H1 (cell line): Measurements from ENCODE around the gene MROH7. TPM values are rescaled to one million over a fixed set of nuclear protein-coding genes. Genes with fewer than 3 reads are reported as not detected.

Experiments
- CTCF ChIA-PET: fragments of 300-600 bp; sonication (Branson Sonifier 250); formaldehyde crosslinking; loops from one replicate; lab custom pipeline; 2021; ENCODE audit not compliant: partially characterized antibody; lab: Charles Lee
- POLR2A ChIA-PET: fragments of 300-600 bp; sonication (Branson Sonifier 250); formaldehyde crosslinking; loops from one replicate; lab custom pipeline; 2021; ENCODE audit warnings: inconsistent platforms; ENCODE audit not compliant: partially characterized antibody; lab: Charles Lee
- DNase-seq, 2 experiments: peaks; one replicate each; pipeline versions ENCODE4 v3.0.0 to v3.0.0-alpha.2; 2010 to 2022; ENCODE audit warnings: low spot score in 2 of 2, low read depth in 1 of 2, mixed read lengths in 1 of 2
- FAIRE-seq: peaks from 2 replicates; lab custom pipeline; 2011; peaks lifted over from hg19 to GRCh38; lab: Jason Lieb, UNC
- H2AFZ ChIP-seq: 2 replicates; pipeline ENCODE4 v1.8.1; 2012; ENCODE audit warnings: low read length, inconsistent platforms
- H2AK5ac ChIP-seq: 2 replicates; pipeline ENCODE4 v1.6.1; 2013; ENCODE audit warnings: low read depth, low read length
- H2BK120ac ChIP-seq: replicated peaks from 2 replicates; pipeline ENCODE3; 2013; ENCODE audit warnings: low read depth, low read length, inconsistent platforms
- H2BK12ac ChIP-seq: 2 replicates; pipeline ENCODE4 v1.6.1; 2013; ENCODE audit warnings: low read depth, low read length
- H2BK15ac ChIP-seq: 2 replicates; pipeline ENCODE4 v1.6.1; 2013; ENCODE audit warnings: low read length
- H2BK20ac ChIP-seq: 2 replicates; pipeline ENCODE4 v1.6.1; 2013; ENCODE audit warnings: low read length
- H2BK5ac ChIP-seq: 2 replicates; pipeline ENCODE4 v1.6.1; 2013; ENCODE audit warnings: low read depth, low read length
- H3K14ac ChIP-seq: 2 replicates; pipeline ENCODE4 v1.6.1; 2013; ENCODE audit warnings: inconsistent platforms; ENCODE audit not compliant: insufficient read length
- H3K18ac ChIP-seq: 2 replicates; pipeline ENCODE4 v1.6.1; 2013; ENCODE audit warnings: low read length; ENCODE audit errors: extremely low read depth
- H3K23ac ChIP-seq: 2 replicates; pipeline ENCODE4 v1.6.1; 2013; ENCODE audit warnings: inconsistent platforms; ENCODE audit not compliant: insufficient read length
- H3K23me2 ChIP-seq: 2 replicates; pipeline ENCODE4 v1.6.1; 2013; ENCODE audit warnings: low read depth, low read length
- H3K27ac ChIP-seq: 2 replicates; pipeline ENCODE4 v1.6.1; 2011; ENCODE audit warnings: low read depth, low read length, inconsistent platforms
- H3K27me3 ChIP-seq, 4 experiments: replicated peaks in 1 of 4; 1 replicate in 1 of 4; 2 replicates in 3 of 4; pipeline versions ENCODE4 v1.6.1 to v1.8.1; 2011 to 2013; ENCODE audit warnings: low read length in 3 of 4, mild to moderate bottlenecking in 3 of 4, inconsistent platforms in 2 of 4, mixed read lengths in 2 of 4, moderate library complexity in 1 of 4; ENCODE audit not compliant: control insufficient read depth in 3 of 4, insufficient read depth in 3 of 4; ENCODE audit errors: extremely low read depth in 1 of 4
- H3K36me3 ChIP-seq, 4 experiments: 2 replicates each; pipeline versions ENCODE4 v1.6.1 to v1.8.1; 2011 to 2013; ENCODE audit warnings: mild to moderate bottlenecking in 4 of 4, low read length in 3 of 4, moderate library complexity in 2 of 4, control low read depth in 1 of 4, inconsistent platforms in 1 of 4; ENCODE audit not compliant: insufficient read depth in 4 of 4, control insufficient read depth in 2 of 4
- H3K4ac ChIP-seq: replicated peaks from 2 replicates; pipeline ENCODE3; 2013; ENCODE audit warnings: low read length, low read depth, mixed read lengths, inconsistent platforms; ENCODE audit not compliant: insufficient read length
- H3K4me1 ChIP-seq, 4 experiments: replicated peaks in 1 of 4; 1 replicate in 1 of 4; 2 replicates in 3 of 4; pipeline versions ENCODE4 v1.6.1 to v1.8.1; 2011 to 2013; ENCODE audit warnings: low read length in 3 of 4, inconsistent platforms in 2 of 4, mixed read lengths in 1 of 4; ENCODE audit not compliant: insufficient read depth in 4 of 4, control insufficient read depth in 3 of 4
- H3K4me2 ChIP-seq, 2 experiments: 2 replicates each; pipeline versions ENCODE4 v1.6.1 to v1.8.1; 2011 to 2013; ENCODE audit warnings: low read depth in 2 of 2, low read length in 2 of 2, control low read depth in 1 of 2, inconsistent platforms in 1 of 2, mild to moderate bottlenecking in 1 of 2; ENCODE audit not compliant: insufficient read depth in 1 of 2
- H3K4me3 ChIP-seq, 4 experiments: fragments of 200-600, 300-600 bp in 1 of 4; sonication (generic), shearing (Covaris generic), sonication (Bioruptor Twin) in 1 of 4; 2 replicates each; pipeline versions ENCODE4 v1.5.1 to v1.8.1; 2011 to 2016; ENCODE audit warnings: low read length in 4 of 4, low read depth in 3 of 4, control low read depth in 2 of 4, inconsistent platforms in 2 of 4, mild to moderate bottlenecking in 2 of 4, mixed read lengths in 1 of 4, moderate library complexity in 1 of 4; ENCODE audit not compliant: insufficient read depth in 2 of 4; ENCODE audit errors: extremely low read depth in 1 of 4
- H3K56ac ChIP-seq: replicated peaks from 2 replicates; pipeline ENCODE3; 2013; ENCODE audit warnings: low read depth, mild to moderate bottlenecking, mixed read lengths, low read length, inconsistent platforms; ENCODE audit not compliant: insufficient read length
- H3K79me1 ChIP-seq: 2 replicates; pipeline ENCODE4 v1.6.1; 2013; ENCODE audit warnings: low read depth, low read length, control low read depth
- H3K79me2 ChIP-seq, 2 experiments: 2 replicates each; pipeline versions ENCODE4 v1.6.1 to v1.8.1; 2012 to 2013; ENCODE audit warnings: low read length in 2 of 2, mild to moderate bottlenecking in 2 of 2, inconsistent platforms in 1 of 2; ENCODE audit not compliant: insufficient read depth in 2 of 2, control insufficient read depth in 1 of 2
- H3K9ac ChIP-seq, 4 experiments: replicated peaks in 1 of 4; 1 replicate in 1 of 4; 2 replicates in 3 of 4; pipeline versions ENCODE4 v1.6.1 to v1.8.1; 2011 to 2013; ENCODE audit warnings: low read depth in 3 of 4, low read length in 3 of 4, control low read depth in 2 of 4, mild to moderate bottlenecking in 2 of 4, moderate library complexity in 2 of 4, inconsistent platforms in 1 of 4; ENCODE audit errors: extremely low read depth in 1 of 4
- H3K9me3 ChIP-seq, 2 experiments: 2 replicates each; pipeline versions ENCODE4 v1.6.1 to v1.8.1; 2012 to 2013; ENCODE audit warnings: mild to moderate bottlenecking in 2 of 2, moderate library complexity in 2 of 2, control low read depth in 1 of 2, inconsistent platforms in 1 of 2, low read depth in 1 of 2, low read length in 1 of 2, mixed read lengths in 1 of 2; ENCODE audit not compliant: insufficient read depth in 2 of 2
- H4K20me1 ChIP-seq, 2 experiments: replicated peaks in 1 of 2; 2 replicates each; pipeline versions ENCODE3 to v1.8.1; 2011 to 2013; ENCODE audit warnings: inconsistent platforms in 2 of 2, low read length in 2 of 2, mild to moderate bottlenecking in 1 of 2; ENCODE audit not compliant: insufficient read depth in 2 of 2, control insufficient read depth in 1 of 2
- H4K5ac ChIP-seq: 2 replicates; pipeline ENCODE4 v1.6.1; 2013; ENCODE audit warnings: low read length, low read depth, mixed read lengths, inconsistent platforms; ENCODE audit not compliant: insufficient read length
- H4K8ac ChIP-seq: 2 replicates; pipeline ENCODE4 v1.8.0; 2013; ENCODE audit warnings: mild to moderate bottlenecking, moderate library complexity, low read length, inconsistent platforms; ENCODE audit not compliant: insufficient read depth; ENCODE audit errors: extremely low read depth
- H4K91ac ChIP-seq: replicated peaks from 2 replicates; pipeline ENCODE3; 2013; ENCODE audit warnings: low read length, mixed read lengths, inconsistent platforms; ENCODE audit not compliant: insufficient read length
- ASH2L ChIP-seq: fragments of 200-600, 300-600 bp; sonication (generic); IDR thresholded peaks from one replicate; pipeline ENCODE4 v1.7.1; 2017; ENCODE audit warnings: low read length
- BCL11A ChIP-seq, 2 experiments: IDR thresholded peaks; one replicate each; pipeline ENCODE4 v1.6.1; 2011; ENCODE audit warnings: low read depth in 2 of 2, low read length in 2 of 2, mild to moderate bottlenecking in 2 of 2
- CTBP2 ChIP-seq: IDR thresholded peaks from 2 replicates; pipeline ENCODE4 v1.7.0; 2011; ENCODE audit warnings: borderline replicate concordance, mild to moderate bottlenecking, moderate library complexity, mixed read lengths, low read length; ENCODE audit not compliant: insufficient read depth, insufficient read length
- EGR1 ChIP-seq: IDR thresholded peaks from 2 replicates; pipeline ENCODE4 v1.6.1; 2011; ENCODE audit warnings: low read depth, low read length, borderline replicate concordance
- HDAC2 ChIP-seq, 2 experiments: fragments of 300-600 bp in 1 of 2; sonication (generic) in 1 of 2; IDR thresholded peaks; 2 replicates each; pipeline ENCODE4 v1.6.1; 2011 to 2012; ENCODE audit warnings: low read depth in 2 of 2, low read length in 2 of 2, mild to moderate bottlenecking in 2 of 2, moderate library complexity in 2 of 2, borderline replicate concordance in 1 of 2, inconsistent platforms in 1 of 2
- JUN ChIP-seq: IDR thresholded peaks from 2 replicates; pipeline ENCODE4 v1.6.1; 2011; ENCODE audit warnings: low read depth, mild to moderate bottlenecking, improper control_type of control experiment, low read length
- MAFK ChIP-seq: IDR thresholded peaks from 2 replicates; pipeline ENCODE4 v1.6.1; 2012; ENCODE audit warnings: low read depth, mild to moderate bottlenecking, improper control_type of control experiment, low read length
- POLR2A ChIP-seq, 2 experiments: IDR thresholded peaks; 1 replicate in 1 of 2; 2 replicates in 1 of 2; pipeline ENCODE4 v1.6.1; 2011; ENCODE audit warnings: low read depth in 2 of 2, low read length in 2 of 2, mild to moderate bottlenecking in 2 of 2; ENCODE audit errors: control extremely low read depth in 1 of 2
- RBBP5 ChIP-seq: IDR thresholded peaks from 2 replicates; pipeline ENCODE4 v1.7.1; 2012; ENCODE audit warnings: low read depth, mild to moderate bottlenecking, inconsistent platforms, low read length, moderate library complexity, borderline replicate concordance
- SIN3A ChIP-seq, 2 experiments: IDR thresholded peaks in 1 of 2; conservative IDR thresholded peaks in 1 of 2; 2 replicates each; pipeline ENCODE4 v1.6.1; 2011 to 2012; ENCODE audit warnings: low read length in 2 of 2, improper control_type of control experiment in 1 of 2, low read depth in 1 of 2, mild to moderate bottlenecking in 1 of 2
- TAF7 ChIP-seq: optimal IDR thresholded peaks from 2 replicates; pipeline ENCODE3; 2011; ENCODE audit warnings: low read depth, mild to moderate bottlenecking, inconsistent platforms, low read length, moderate library complexity, borderline replicate concordance
- TCF12 ChIP-seq: IDR thresholded peaks from 2 replicates; pipeline ENCODE4 v1.6.1; 2011; ENCODE audit warnings: low read depth, mild to moderate bottlenecking, low read length
- WGBS, 2 experiments: shearing (Covaris generic) in 1 of 2; methylation state at CpG; one replicate each; pipeline versions ENCODE4 v1.1.6 to v1.1.7; 2013 to 2015; ENCODE audit warnings: low lambda C conversion rate in 2 of 2, mixed read lengths in 2 of 2, inconsistent platforms in 1 of 2, low coverage in 1 of 2, missing lambda C conversion rate in 1 of 2; ENCODE audit not compliant: insufficient replicate concordance in 2 of 2, insufficient coverage in 1 of 2, insufficient read length in 1 of 2; ENCODE audit errors: extremely low coverage in 1 of 2, missing lambda C conversion rate in 1 of 2; 5-methylcytosine and 5-hydroxymethylcytosine counted together
- polyA plus RNA-seq, 7 experiments: library from polyadenylated mRNA; depleted of rRNA in 3 of 7; stranded (reverse) in 5 of 7; unstranded in 2 of 7; fragments of >200 nt in 5 of 7; fragments of 200-250 nt in 2 of 7; gene quantifications; 1 replicate in 5 of 7; 2 replicates in 1 of 7; 4 replicates in 1 of 7; pipeline versions ENCODE4 v1.2.1 to v1.2.3, GENCODE V29; 2011 to 2013; ENCODE audit warnings: missing spikeins in 2 of 7, mixed read lengths in 2 of 7
- total RNA-seq: library from RNA; stranded (reverse); fragmentation: NEBNext Ultra II Directional; extraction: Animal tissue kit (Norgen Biotek cat#: 25700); gene quantifications from 2 replicates; pipeline ENCODE4 v1.2.1, GENCODE V29; 2021

Gene MROH7
- total and polyA plus RNA-seq, 2 of the 8 experiments (the other 6 are each of a cell fraction or from before 2014, with no cell fraction given), result 0.07 to 0.20 TPM

- Histone ChIP-seq H3K23ac (no peak overlapping the region), H3K56ac (no peak overlapping the region), H3K4me3 (no peak overlapping the region), H3K36me3 (no peaks in the 10 kb centered on the region), H2AFZ (no peak overlapping the region), H4K5ac (no peak overlapping the region), H3K79me2 (no peaks in the 10 kb centered on the region), H3K9me3 (no peaks in the 10 kb centered on the region), H2BK15ac (no peak overlapping the region), H3K27me3 (no peaks in the 10 kb centered on the region), H2AK5ac (no peak overlapping the region), H3K23me2 (no peaks in the 10 kb centered on the region), H3K18ac (no peak overlapping the region), H4K20me1 (no peaks in the 10 kb centered on the region), H3K14ac (no peak overlapping the region), H3K9ac (no peak overlapping the region), H2BK120ac (no peak overlapping the region), H3K4me2 (no peak overlapping the region), H3K4ac (no peak overlapping the region), H2BK12ac (no peak overlapping the region), H3K79me1 (no peaks in the 10 kb centered on the region), H3K4me1 (peaks cover 0 to 3% (median 0%) of the 10 kb centered on the region in 4 experiments; a peak in 1 of 7 replicates), H2BK20ac (no peak overlapping the region), H4K8ac (no peak overlapping the region), H4K91ac (no peak overlapping the region), H2BK5ac (no peak overlapping the region), H3K27ac (no peak overlapping the region)
- DNase-seq (no peak), FAIRE-seq (no peak)
- no peak for TF ChIP-seq POLR2A (IDR thresholded peaks at IDR 0.05; ENCODE audit: control extremely low read depth in 1 of 2, low read depth in 2 of 2, low read length in 2 of 2)
- TF ChIP-seq MAFK, result no peak
- no peak for TF ChIP-seq TCF12
- TF ChIP-seq RBBP5, result no peak
- TF ChIP-seq JUN, result no peak
- no peak for TF ChIP-seq BCL11A (IDR thresholded peaks at IDR 0.05; ENCODE audit: low read depth in 2 of 2, low read length in 2 of 2)
- no peak for TF ChIP-seq TAF7
- no peak for TF ChIP-seq HDAC2 (IDR thresholded peaks at IDR 0.05; ENCODE audit: borderline replicate concordance in 1 of 2, low read depth in 2 of 2, low read length in 2 of 2)
- no peak for TF ChIP-seq EGR1
- TF ChIP-seq ASH2L, result no peak
- no peak for TF ChIP-seq SIN3A (conservative IDR thresholded peaks at IDR 0.05 in 1 of 2, IDR thresholded peaks at IDR 0.05 in 1 of 2; ENCODE audit: low read depth in 1 of 2, low read length in 2 of 2)
- TF ChIP-seq CTBP2, result no peak
- ChIA-PET POLR2A (no interaction called here), CTCF (interaction anchor here (0.6 to 2.5 kb wide), 10 partner anchors 9 to 150 kb away, joined by 3 to 10 read pairs (median 3); no protein-coding TSS in a partner anchor)
- WGBS, 2 experiments, result 95% methylated on average over 2 of the region's 2 CpGs; no CpG with 5 or more reads in 1 of the 2 experiments
Measured at GRCh38 chr1:54667797-54668196, 26.2 kb downstream of the MROH7 start.
